HL-60 (cell line): ENCODE data around the gene VTI1A.

Experiments used
- DNase-seq, 2 experiments: peaks; one replicate each; pipeline ENCODE4 v3.0.0-alpha.2; 2010 to 2020; ENCODE audit warnings: low read depth in 1 of 2, low spot score in 1 of 2
- H3K27ac ChIP-seq: fragments of 250-450 bp; sonication (Bioruptor Pico); replicated peaks from 2 replicates; pipeline ENCODE4 v1.5.1; 2020; ENCODE audit warnings: mild to moderate bottlenecking, moderate library complexity
- H3K27me3 ChIP-seq: fragments of 250-450 bp; sonication (Bioruptor Pico); 2 replicates; pipeline ENCODE4 v1.5.1; 2021; ENCODE audit warnings: mild to moderate bottlenecking, moderate library complexity; ENCODE audit not compliant: insufficient read depth, poor library complexity, severe bottlenecking
- H3K4me3 ChIP-seq: replicated peaks from 2 replicates; pipeline ENCODE4 v1.5.1; 2011; ENCODE audit warnings: mild to moderate bottlenecking, control low read depth, low read length; ENCODE audit not compliant: insufficient read depth
- CTCF ChIP-seq: IDR thresholded peaks from one replicate; pipeline ENCODE4 v1.5.1; 2011; ENCODE audit warnings: low read length, control low read depth, inconsistent platforms; ENCODE audit not compliant: insufficient read depth
- GABPA ChIP-seq: IDR thresholded peaks from 2 replicates; pipeline ENCODE4 v1.6.1; 2012; ENCODE audit warnings: low read depth
- POLR2AphosphoS5 ChIP-seq: IDR thresholded peaks from 2 replicates; pipeline ENCODE4 v1.6.1; 2012; ENCODE audit warnings: low read depth
- REST ChIP-seq: IDR thresholded peaks from 2 replicates; pipeline ENCODE4 v1.6.1; 2012; ENCODE audit warnings: low read depth; ENCODE audit not compliant: insufficient replicate concordance
- SPI1 ChIP-seq: IDR thresholded peaks from 2 replicates; pipeline ENCODE4 v1.6.1; 2012; ENCODE audit warnings: low read depth, mild to moderate bottlenecking, borderline replicate concordance

The VTI1A gene

DNA sequence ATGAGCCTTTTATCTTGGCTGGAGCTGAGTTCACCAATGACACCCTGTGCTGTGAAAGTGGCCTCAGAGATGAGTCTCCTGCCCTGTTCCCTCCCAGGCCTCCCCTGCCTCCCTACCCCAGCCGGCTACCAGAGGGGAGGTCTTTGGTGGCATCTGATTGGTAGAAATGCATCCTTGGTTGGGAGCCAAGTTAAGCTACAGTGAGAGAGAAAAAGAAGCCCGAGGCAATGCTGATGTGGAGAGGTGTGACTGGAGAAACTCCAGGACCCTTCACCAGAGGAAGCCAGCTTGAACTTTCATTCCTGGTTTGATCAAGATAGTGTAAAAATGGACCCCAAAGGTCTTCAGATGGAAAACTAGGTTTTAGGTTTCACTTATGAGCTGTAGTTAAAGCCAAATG lies 311.9 kb downstream of the VTI1A start:
- Histone ChIP-seq H3K27me3 (no peaks in the 10 kb centered on the region), H3K4me3 (no peak overlapping the region), H3K27ac (no peak overlapping the region)
- DNase-seq: no peak
- TF ChIP-seq SPI1: no peak
- TF ChIP-seq REST: no peak
- no peak for TF ChIP-seq POLR2AphosphoS5
- TF ChIP-seq GABPA: no peak
- no peak for TF ChIP-seq CTCF

DNA sequence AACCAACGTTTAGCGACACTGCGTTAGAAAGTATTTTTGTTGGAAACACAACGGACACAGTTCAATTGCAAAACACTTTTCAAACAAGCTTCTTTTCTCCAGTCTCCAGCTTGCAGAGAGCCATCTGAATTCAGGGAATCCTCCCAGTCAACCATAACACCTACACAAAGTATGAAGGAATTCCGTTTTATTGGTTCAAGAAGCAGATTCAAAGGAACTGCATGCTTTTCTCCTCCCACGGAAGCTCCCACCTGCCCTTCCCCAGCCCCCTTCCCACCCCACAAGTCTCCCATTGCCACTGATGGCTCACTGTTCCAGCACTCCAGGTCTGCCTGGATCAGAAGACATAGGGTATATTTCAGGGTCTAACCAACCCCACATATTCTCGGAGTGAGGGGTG lies 312.5 kb downstream of the VTI1A start:
- no peak overlapping the region for H3K4me3 ChIP-seq
- TF ChIP-seq POLR2AphosphoS5 (no peak), GABPA (no peak), CTCF (no peak), REST (no peak), SPI1 (no peak)
- DNase-seq: no peak

GRCh38 chr10:112761256-112761655 lies 314.2 kb downstream of the VTI1A start:
- Histone ChIP-seq H3K4me3 (no peak overlapping the region), H3K27me3 (no peaks in the 10 kb centered on the region), H3K27ac (no peak overlapping the region)
- no peak for DNase-seq
- TF ChIP-seq REST: no peak
- no peak for TF ChIP-seq GABPA
- no peak for TF ChIP-seq CTCF
- TF ChIP-seq POLR2AphosphoS5: no peak
- no peak for TF ChIP-seq SPI1

More for the DNA sequence above, 312.5 kb downstream of the VTI1A start:
- Histone ChIP-seq H3K27ac (no peak overlapping the region), H3K27me3 (no peaks in the 10 kb centered on the region)
